ENCODE measurements around the gene EIF2AK3. TPM values are rescaled to one million over a fixed set of nuclear protein-coding genes. Genes with fewer than 3 reads are reported as not detected.

EIF2AK3 gene
- total and polyA plus RNA-seq, 2 of the 13 experiments (the other 11 are each of a cell fraction or from before 2014, with no cell fraction given), result 10.3 to 30.6 TPM

DNA sequence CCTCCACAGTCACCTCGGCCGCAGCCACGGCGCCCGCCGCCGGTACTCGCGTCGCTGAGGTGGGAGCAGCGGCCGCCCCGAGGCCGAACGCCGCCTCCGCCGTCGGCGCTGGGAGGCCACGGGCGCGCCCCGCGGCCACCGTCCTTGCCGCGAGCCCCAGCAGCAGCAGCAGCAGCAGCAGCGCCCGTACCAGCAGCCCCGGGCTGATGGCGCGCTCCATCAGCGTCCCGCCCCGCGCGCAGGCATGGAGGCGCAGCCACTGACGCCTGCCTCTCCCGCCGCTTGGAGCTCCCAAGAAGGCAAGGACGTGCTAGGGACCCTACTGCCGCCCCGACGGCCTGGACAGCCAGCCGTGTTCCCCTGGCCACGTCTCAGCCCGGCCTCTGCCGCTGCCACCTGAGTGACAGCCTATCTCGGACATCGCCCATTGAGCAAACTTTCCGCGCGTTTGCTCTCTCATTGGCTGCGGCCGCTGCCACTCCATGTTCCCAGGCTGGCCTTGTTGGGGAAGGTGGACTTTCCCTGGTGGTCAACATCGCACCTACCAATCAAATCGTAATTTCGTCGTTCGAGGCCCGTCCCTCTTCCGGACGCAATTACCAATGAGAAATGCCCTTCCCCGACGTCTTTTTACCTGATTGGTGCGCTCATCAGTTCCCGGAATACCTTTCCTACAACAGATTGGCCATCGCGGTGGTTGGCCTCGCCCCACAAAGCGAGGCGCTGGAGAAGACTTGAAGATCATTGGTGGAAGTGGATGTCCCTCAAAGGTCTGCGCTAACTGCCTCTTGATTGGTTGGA is at the start of gene EIF2AK3 (continued):
- TF ChIP-seq, protein P1, sequence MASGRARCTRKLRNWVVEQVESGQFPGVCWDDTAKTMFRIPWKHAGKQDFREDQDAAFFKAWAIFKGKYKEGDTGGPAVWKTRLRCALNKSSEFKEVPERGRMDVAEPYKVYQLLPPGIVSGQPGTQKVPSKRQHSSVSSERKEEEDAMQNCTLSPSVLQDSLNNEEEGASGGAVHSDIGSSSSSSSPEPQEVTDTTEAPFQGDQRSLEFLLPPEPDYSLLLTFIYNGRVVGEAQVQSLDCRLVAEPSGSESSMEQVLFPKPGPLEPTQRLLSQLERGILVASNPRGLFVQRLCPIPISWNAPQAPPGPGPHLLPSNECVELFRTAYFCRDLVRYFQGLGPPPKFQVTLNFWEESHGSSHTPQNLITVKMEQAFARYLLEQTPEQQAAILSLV (CRISPR knock-in tag; IDR thresholded peaks at IDR 0.05; ENCODE audit: borderline replicate concordance), result peak; percentile 50; the same call in 1 of the 2 replicates
- TF ChIP-seq ZNF776 (CRISPR knock-in tag; IDR thresholded peaks at IDR 0.05), result peak; percentile 88; the same call in 1 of the 2 replicates
- TF ChIP-seq KDM2A (CRISPR knock-in tag; IDR thresholded peaks at IDR 0.05; ENCODE audit: borderline replicate concordance, low read depth), result peak; percentile 82; the same call in 1 of the 2 replicates
- TF ChIP-seq, protein P2, sequence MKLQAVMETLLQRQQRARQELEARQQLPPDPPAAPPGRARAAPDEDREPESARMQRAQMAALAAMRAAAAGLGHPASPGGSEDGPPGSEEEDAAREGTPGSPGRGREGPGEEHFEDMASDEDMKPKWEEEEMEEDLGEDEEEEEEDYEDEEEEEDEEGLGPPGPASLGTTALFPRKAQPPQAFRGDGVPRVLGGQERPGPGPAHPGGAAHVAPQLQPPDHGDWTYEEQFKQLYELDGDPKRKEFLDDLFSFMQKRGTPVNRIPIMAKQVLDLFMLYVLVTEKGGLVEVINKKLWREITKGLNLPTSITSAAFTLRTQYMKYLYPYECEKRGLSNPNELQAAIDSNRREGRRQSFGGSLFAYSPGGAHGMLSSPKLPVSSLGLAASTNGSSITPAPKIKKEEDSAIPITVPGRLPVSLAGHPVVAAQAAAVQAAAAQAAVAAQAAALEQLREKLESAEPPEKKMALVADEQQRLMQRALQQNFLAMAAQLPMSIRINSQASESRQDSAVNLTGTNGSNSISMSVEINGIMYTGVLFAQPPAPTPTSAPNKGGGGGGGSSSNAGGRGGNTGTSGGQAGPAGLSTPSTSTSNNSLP (IDR thresholded peaks at IDR 0.05; ENCODE audit: low read depth, low read length), result peak; percentile 42; the same call in 1 of the 2 replicates
- TF ChIP-seq ZNF337 (CRISPR knock-in tag; IDR thresholded peaks at IDR 0.05; ENCODE audit: borderline replicate concordance, low read depth), result no peak
- 0 out of 2 replicates have a peak, but pooled peaks have one; percentile 1 for TF ChIP-seq NFRKB (IDR thresholded peaks at IDR 0.05)
- TF ChIP-seq, protein P3, sequence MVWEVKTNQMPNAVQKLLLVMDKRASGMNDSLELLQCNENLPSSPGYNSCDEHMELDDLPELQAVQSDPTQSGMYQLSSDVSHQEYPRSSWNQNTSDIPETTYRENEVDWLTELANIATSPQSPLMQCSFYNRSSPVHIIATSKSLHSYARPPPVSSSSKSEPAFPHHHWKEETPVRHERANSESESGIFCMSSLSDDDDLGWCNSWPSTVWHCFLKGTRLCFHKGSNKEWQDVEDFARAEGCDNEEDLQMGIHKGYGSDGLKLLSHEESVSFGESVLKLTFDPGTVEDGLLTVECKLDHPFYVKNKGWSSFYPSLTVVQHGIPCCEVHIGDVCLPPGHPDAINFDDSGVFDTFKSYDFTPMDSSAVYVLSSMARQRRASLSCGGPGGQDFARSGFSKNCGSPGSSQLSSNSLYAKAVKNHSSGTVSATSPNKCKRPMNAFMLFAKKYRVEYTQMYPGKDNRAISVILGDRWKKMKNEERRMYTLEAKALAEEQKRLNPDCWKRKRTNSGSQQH (CRISPR knock-in tag; IDR thresholded peaks at IDR 0.05; ENCODE audit: low read depth), result 0 out of 2 replicates have a peak, but pooled peaks have one; percentile 88
- TF ChIP-seq GFI1 (CRISPR knock-in tag; IDR thresholded peaks at IDR 0.05; ENCODE audit: borderline replicate concordance), result no peak; the same call in 1 of the 2 replicates
- no peak for TF ChIP-seq THYN1 (CRISPR knock-in tag; IDR thresholded peaks at IDR 0.05; ENCODE audit: borderline replicate concordance, low read depth)
- peak; percentile 39; the same call in 1 of the 2 replicates for TF ChIP-seq ZNF292 (CRISPR knock-in tag; IDR thresholded peaks at IDR 0.05; ENCODE audit: borderline replicate concordance, low read depth)
- no peak for TF ChIP-seq TCF7 (IDR thresholded peaks at IDR 0.05; ENCODE audit: low read depth)
- peak; percentile 76; the same call in 1 of the 2 replicates for TF ChIP-seq PHF21A (CRISPR knock-in tag; IDR thresholded peaks at IDR 0.05)
- TF ChIP-seq ZNF737 (CRISPR knock-in tag; IDR thresholded peaks at IDR 0.05; ENCODE audit: borderline replicate concordance), result no peak; the same call in 1 of the 2 replicates
- no peak for TF ChIP-seq DMTF1 (CRISPR knock-in tag; IDR thresholded peaks at IDR 0.05)
- peak; percentile 97; the same call in 1 of the 2 replicates for TF ChIP-seq ZNF563 (CRISPR knock-in tag; IDR thresholded peaks at IDR 0.05)
- TF ChIP-seq ZNF362 (CRISPR knock-in tag; IDR thresholded peaks at IDR 0.05; ENCODE audit: borderline replicate concordance), result no peak
- no peak for TF ChIP-seq RARG (CRISPR knock-in tag; IDR thresholded peaks at IDR 0.05; ENCODE audit: low read depth)
- peak; percentile 86 for TF ChIP-seq THAP11 (CRISPR knock-in tag; IDR thresholded peaks at IDR 0.05)
- no peak; the same call in none of the 2 replicates for TF ChIP-seq ZNF788 (CRISPR knock-in tag; IDR thresholded peaks at IDR 0.05; ENCODE audit: borderline replicate concordance)
- peak; percentile 77 for TF ChIP-seq EED (CRISPR knock-in tag; IDR thresholded peaks at IDR 0.05)
